HG02610 (cell line): ENCODE data around the gene PAQR3.
"Not testable (repeated sequence)": the region's sequence is repeated elsewhere in the genome, so short reads cannot be mapped to it uniquely, and the experiment has no call there.

Experiments
- ATAC-seq: cut with Tn5 transposase; IDR thresholded peaks from one replicate; pipeline ENCODE4 v1.9.1; 2021; ENCODE audit warnings: mild to moderate bottlenecking, moderate library complexity; ENCODE audit not compliant: unreplicated experiment

Gene PAQR3

DNA sequence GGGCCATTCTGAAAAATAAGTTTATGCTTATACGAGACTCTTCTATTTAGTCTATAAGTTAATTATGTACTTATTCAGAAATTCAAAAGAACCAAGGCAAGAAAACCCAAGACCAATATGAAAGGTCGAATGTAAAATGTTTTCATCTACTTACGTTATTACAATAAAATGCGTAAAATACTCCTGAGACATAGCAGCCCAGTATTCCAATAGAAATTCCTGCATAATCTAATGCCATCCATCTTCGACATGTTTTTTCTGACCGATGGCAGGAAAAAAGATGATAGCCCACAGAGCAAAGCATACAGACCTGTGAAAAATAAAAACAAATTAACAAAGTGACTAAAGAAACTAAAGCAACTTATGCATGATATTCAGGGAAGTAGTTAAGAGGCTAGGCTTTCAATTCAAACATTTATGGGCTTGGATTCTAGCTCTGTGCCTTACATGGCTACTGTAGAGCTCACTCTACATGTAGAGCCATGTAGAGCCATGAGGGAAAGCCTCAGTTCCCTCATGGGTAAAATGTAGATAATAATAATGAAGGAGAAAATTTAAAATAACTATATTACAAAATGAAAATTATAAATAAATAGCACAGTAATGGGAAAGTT is 9.1 kb downstream of the PAQR3 start:
- no peak for ATAC-seq

DNA sequence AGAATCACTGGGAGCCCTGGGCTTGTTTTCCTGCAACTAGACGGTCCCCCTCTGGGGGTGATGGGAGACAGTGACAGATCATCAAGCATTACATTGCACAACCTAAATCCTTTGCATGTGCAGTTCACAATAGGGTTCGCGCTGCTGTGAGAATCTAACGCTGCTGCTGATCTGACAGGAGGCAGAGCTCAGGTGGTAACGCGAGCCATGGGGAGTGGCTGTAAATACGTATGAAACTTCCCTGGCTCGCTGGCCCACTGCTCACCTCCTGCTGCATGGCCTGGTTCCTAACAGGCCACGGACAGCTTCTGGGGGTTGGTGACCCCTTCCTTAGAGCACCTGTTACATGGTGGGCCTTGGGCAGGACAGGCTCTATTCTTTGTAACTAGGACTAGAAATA is 10.4 kb downstream of the PAQR3 start:
- no peak for ATAC-seq

DNA sequence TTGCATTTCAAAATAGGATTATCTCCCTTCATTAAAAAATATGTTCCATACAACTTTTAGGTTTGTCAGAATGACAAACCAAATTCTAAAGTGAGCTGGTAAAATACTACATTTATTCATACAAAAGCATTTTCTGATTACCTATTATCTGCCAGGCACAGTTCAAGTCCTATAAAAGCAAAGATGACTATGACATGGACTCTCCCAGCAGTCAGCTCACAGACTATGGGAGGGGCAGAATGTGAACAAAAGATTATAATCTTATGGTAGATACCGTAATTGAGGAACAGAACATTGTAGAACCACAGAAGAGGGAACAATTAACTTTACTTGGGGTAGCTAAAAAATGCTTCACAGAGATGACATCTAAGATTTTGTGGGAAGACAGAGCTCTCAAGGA is 12.4 kb downstream of the PAQR3 start:
- no peak for ATAC-seq

DNA sequence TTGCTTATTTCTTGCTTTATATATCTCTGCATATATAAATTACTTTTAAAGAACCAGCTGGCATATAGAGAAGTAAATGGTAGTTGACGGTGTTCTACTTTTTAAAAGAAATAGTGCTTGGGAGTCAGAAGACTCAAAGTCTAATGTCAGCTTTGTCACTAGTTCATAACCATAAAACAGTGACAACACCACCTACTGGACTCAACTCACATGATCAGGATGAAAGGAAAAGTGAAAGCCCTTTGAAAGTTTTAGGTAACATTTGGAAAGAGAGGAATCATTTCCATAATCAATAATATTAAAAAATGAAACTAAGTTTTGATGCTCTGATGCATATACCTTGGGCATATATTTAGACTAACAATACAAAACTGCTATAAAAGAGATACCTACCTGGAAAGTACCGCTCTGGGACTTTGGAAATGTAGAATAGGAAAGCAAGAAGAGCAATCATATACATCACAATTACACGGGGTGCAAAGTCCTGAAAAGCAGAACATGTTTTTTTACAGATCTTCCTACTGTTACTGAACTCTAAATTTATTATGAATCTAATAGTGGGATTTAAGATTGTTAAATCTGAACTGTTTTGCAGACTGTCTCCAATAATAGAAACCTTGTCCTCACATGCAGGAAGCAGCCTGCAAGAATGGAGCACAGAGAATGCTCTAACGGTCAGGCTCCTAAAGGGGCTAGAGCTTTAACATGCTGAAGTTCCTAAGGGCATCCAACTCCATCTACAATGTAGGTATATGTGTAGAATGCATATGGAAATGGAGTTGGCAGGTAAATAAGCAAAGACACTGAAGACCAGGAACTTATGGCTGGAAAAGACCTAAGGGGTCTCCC is 15.6 kb downstream of the PAQR3 start:
- peak; percentile 79 for ATAC-seq

DNA sequence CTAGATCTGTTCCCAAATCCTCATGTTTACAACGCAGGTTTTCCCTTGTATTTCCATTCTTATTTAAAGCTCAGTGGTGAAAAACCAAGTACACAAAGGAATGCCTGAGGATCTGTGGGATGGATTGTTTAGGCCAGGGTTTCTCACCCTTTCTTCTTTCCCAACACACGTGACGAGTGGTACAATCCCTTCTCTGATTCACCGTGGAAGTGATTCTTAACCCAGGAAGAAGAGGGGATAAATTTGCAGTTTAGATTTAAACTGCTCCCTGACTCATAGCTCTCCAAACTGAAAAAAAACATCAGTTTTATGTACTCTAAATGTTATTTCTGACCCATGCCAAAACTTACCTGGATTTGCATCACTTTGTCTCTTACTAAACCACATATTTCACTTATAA is 17.0 kb downstream of the PAQR3 start:
- ATAC-seq = no peak

DNA sequence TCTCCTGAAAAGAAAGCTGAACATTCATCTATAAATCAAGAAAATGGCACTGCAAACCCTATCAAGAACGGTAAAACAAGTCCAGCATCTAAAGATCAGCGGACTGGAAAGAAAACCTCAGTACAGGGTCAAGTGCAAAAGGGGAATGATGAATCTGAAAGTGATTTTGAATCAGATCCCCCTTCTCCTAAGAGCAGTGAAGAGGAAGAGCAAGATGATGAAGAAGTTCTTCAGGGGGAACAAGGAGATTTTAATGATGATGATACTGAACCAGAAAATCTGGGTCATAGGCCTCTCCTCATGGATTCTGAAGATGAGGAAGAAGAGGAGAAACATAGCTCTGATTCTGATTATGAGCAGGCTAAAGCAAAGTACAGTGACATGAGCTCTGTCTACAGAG is 28.6 kb downstream of the PAQR3 start:
- no peak for ATAC-seq

DNA sequence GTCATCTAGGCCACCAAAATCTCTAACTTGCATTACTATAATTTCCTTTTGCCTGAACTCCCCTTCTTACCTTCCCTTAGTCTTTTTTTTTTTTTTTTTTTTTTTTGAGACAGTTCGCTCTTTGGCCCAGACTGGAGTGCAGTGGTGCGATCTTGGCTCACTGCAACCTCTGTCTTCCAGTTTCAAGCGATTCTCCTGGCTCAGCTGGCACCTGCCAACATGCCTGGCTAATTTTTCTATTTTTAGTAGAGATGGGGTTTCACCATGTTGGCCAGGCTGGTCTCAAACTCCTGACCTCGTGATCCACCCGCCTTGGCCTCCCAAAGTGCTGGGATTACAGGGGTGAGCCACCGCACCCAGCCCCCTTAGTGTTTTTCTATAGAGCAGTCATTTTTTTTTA is 30.3 kb downstream of the PAQR3 start:
- ATAC-seq = not testable (repeated sequence)

DNA sequence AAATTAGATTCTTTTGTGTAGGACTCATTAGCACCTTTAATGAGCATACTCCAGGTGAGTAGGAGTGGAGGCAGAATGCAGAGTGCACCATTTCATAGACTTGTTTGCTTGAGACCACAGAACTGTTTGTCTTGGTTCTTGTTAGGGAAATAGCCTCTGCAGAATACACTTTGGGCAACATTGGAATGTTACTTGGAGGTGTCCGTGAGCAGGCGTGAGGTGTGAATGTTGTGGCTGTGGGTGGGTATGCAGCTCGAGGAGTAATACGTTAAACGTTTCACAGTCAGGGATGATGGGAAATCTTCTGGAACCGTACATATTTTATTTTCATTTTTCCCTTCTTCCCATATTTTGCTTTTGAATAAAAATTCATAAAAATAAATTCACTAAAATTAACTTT is 31.6 kb downstream of the PAQR3 start:
- ATAC-seq = no peak

DNA sequence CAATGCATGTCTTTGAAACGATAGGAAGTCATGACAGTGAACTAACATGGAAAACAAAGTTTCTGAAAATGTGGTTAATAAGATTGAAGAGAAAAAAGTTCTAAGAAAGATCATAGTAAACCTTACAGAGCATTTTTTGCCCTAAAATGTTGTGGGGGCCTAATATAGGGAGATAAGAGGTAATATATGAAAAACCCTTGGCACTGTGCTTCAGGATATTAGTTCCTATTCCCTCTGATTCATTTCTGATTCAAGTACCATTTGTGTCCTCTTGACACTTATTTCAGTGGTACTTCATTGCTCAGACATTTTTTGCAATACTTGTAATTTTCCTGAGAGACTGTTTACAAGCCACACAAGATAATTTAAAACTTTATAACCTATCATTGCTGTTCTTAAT is 35.1 kb downstream of the PAQR3 start:
- no peak for ATAC-seq

DNA sequence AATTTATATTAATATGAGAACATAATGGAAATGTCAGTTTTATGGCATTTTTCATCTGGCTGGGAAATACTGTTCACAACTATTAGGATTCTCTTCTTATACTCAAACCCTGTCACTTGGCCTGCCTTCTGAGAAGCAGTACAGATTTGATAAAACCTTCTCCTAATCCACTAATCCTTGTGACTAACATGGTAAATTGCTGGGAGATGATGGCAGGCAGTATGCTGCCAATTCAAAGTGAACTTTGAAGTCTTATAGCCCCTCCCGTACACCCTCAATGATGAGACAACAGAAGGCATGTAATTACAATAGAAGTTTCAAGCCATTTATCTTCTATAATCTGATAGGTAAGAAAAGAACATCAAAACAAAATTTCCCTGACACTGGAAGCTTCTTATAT is 36.9 kb downstream of the PAQR3 start:
- no peak for ATAC-seq

DNA sequence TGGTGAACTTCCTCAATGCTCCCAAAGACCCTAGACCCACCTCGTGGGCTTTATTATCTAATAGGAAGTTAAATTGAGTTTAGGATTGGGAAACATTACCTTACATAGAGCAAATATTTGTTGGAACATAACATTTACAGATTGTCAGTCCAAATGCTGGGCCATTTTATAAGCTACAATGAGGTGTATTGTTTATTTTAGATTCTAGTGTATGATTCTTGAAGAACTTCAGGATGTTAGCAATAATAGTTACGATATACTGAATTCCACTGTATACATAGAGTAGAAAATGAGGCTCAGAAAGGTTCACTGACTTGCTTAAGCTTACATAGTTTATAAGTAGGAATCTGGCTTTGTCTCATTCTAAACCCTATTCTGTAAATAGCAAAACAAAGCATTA is 37.4 kb downstream of the PAQR3 start:
- no peak for ATAC-seq

DNA sequence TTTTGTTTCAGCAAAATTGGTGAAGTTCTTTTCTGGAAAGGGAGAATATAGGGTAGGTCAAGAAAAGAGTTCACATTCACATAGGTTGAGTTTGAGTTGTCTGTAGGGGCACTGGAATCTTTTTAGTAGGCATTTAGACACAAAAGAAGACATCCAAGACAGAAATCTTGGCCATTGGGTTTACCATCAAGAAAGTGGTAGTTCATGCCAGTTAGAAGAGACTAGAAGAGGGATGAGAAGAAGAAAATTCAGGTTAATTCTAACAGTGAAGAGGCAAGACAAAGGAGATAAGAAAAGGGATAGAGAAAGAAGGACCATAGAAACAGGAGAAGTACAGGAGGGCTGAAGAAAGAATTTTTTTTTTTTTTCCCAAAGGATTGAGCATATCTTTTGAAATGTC is 39.9 kb downstream of the PAQR3 start:
- no peak for ATAC-seq

DNA sequence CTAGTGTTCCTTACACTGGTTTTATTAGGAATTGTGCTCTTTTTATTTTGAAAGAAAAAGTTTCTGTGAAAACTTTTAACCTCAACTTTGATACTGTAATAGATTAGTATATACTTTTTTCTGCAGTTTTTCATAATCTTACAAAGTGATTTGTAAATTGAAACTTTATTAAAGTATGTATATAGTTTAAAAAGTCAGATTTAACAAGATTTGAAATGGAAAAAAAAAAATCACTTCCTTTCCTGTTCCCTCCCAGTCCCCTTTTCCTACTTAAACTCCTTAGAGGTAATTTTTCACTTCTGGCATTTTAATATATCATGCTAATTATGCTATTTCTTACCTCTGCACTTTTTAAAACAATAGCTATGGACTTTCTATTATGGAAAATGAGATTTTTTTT is 49.3 kb downstream of the PAQR3 start:
- ATAC-seq = no peak

DNA sequence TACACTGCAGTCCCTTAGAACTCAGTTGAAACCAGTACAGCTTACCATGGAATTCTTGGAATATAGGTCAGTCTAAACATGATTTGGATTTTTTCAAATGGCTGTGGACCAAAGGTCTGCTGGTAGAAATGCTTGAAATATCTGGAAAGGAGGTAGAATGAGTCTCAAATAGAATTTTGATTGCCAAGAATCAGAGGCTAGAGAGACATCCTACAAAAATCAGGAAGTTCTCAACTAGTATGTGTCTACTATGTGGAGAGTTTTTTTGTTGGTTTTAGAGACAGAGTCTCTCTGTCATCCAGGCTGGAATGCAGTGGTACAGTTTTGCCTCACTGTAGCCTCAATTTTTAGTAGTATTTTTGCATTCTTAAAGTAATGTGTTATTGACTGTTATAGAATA is 53.6 kb downstream of the PAQR3 start:
- no peak for ATAC-seq

DNA sequence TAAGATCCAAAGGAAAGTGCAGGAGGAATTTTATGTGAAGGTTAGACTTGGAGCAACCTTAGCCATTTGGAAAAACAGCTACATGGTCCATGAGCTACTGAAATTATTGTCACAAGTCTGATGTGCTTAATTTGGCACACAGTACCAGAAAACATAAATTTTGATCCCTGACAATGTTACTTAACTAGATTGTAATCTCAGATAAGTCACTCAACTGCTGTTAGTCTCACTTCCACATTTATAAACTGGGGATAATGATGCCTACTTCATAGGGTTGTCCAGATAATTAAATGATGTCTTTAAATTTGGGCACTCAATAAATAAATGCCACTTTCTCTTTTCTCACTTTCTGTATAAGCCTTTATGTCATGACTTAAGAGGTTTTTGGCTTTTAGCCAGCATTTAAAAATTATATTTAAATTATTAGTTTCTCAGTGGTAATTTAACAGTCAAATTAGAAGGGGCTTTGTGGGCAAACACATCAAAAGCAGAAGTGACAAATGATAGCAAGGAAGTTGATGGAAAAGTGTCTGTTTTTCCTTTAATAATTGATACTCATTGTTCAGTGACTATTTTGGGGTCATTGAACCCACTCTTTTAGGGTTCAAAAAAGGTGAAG is 58.3 kb downstream of the PAQR3 start:
- peak; percentile 55 for ATAC-seq

DNA sequence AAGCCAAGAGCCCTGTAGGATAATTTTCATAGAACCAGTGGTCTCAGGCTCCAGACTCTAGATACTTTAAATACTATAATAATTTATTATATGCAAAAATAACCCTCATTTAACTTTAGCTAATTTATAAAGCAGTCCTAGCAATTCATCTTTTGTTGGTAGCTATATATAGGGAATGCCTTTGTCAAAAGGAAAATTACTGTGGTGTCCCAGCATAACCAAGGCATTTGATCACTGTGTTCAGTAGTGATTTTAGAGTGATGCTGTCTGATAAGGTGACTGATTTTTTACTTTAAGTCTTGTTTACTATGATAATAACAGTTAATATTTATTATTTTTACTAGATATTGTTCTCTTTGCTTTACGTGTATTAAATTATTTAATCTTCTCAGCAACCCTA is 61.2 kb downstream of the PAQR3 start:
- ATAC-seq = no peak

DNA sequence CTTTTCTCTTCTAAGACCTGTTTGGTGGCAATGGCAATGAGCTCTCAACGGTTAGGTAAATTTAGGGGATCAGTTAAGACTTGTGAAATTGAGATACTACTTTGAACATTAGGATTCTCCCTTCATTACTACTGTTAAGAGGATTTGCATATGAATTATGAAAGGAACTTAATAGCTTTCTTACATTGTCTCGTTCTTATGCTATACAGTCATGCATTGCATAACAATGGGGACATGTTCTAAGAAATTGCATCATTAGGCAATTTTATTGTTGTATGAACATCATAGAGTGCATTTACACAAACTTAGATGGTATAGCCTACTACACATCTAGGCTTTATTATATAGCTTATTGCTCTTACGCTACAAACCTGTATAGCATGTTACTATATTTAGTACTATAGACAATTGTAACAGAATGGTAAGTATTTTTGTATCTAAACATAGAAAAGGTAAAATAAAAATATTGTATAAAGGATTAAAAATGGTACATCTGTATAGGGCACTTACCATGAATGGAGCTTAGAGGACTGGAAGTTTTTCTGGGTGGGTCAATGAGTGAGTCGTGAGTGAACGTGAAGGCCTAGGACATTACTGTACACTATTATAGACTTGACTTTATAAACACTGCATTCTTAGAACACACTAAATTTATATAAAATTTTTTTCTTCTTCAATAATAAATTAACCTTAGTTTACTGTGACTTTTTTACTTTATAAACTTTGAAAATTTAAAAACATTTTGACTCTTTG is 62.5 kb downstream of the PAQR3 start:
- no peak for ATAC-seq

DNA sequence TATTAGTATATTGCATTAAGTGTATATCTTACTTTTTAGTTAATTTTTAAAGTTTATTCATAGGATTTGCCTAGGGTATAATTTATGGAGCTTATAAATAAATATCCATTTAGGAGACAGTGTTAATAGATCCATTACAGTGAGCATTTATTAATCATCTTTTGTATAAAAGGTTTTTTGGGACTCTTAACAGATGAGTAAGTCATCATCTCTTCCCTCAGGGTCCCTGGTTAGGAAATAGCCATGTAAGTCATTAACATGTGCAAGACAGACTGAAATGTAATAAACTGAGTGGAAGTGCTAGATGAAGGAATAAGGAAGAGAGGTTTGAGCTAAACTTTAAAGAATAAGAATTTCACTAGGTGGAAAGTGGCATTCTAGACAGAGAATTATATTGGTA is 69.2 kb downstream of the PAQR3 start:
- no peak for ATAC-seq

DNA sequence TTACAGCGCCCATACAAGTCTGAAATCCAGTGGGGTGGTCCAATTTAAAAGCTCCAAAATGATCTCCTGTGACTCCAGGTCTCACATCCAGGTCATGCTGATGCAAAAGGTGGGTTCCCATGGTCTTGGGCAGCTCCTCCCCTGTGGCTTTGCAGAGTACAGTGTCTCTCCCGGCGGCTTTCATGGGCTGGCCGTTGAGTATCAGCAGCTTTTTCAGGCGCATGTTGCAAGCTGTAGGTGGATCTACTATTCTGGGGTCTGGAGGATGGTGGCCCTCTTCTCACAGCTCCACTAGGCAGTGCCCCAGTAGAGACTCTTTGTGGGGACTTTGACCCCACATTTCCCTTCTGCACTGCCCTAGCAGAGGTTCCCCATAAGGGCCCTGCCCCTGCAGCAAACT is 70.5 kb downstream of the PAQR3 start:
- not testable (repeated sequence) for ATAC-seq

DNA sequence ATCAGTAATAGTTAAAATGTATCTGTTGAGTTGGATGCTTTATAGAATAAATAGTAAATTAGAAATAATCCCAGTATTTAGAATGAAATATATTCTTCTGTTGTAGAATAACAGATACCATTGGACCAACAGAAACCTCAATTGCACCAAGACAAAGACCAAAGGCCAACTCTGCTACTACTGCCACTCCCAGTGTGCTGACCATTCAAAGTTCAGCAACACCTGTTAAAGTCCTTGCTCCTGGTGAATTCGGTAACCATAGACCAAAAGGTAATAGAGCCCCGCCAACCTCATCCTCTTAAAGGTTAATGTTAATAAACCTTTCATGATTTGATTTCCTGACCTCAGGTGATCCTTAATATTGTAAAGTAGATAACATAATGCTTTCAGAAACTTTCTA is 73.8 kb downstream of the PAQR3 start:
- no peak for ATAC-seq

DNA sequence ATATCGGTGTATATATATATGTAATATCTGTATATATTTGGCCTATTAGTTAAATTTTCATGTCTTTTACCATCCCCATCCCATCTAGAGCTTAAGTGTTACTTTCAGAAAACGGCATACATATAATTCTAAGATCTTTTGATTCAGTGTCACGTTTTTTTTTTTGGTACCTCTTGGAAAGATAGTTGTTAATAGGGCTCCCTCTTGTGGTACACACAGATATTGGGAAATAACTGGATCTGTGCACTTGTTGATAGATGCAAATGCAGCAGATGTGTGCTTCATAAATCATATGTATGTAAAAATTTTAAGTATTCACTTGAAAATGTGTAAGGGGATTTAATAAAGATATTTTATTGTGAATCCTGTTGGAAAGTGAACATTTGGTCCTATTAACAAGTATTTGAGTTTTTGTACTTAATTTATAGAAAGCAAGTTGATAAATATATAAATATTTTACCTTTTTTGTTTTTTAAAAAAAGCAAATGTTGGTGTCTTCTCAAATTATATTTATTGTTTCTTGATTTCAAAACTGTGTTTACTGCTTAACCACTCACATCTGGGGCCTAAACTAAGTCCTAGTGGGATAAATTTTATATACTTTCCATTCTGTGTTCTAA is 74.7 kb downstream of the PAQR3 start:
- ATAC-seq = peak; percentile 53
